Left kidney (tissue), 2 donors: Measurements from ENCODE around the gene KCNAB3. TPM values are rescaled to one million over a fixed set of nuclear protein-coding genes. Genes with fewer than 3 reads are reported as not detected.
A peak's percentile ranks its signal among the peaks of the same experiment; 100 is the strongest.

Experiments used
- DNase-seq: peaks from one replicate; pipeline ENCODE4 v3.0.0-alpha.2; 2013
- polyA plus RNA-seq: library from polyadenylated mRNA; unstranded; fragments of 120-200 nt; gene quantifications from one replicate; pipeline ENCODE4 v1.2.1, GENCODE V29; 2013; ENCODE audit not compliant: insufficient read length

KCNAB3 gene
- polyA plus RNA-seq, 1 donor, result 12.3 TPM

DNA sequence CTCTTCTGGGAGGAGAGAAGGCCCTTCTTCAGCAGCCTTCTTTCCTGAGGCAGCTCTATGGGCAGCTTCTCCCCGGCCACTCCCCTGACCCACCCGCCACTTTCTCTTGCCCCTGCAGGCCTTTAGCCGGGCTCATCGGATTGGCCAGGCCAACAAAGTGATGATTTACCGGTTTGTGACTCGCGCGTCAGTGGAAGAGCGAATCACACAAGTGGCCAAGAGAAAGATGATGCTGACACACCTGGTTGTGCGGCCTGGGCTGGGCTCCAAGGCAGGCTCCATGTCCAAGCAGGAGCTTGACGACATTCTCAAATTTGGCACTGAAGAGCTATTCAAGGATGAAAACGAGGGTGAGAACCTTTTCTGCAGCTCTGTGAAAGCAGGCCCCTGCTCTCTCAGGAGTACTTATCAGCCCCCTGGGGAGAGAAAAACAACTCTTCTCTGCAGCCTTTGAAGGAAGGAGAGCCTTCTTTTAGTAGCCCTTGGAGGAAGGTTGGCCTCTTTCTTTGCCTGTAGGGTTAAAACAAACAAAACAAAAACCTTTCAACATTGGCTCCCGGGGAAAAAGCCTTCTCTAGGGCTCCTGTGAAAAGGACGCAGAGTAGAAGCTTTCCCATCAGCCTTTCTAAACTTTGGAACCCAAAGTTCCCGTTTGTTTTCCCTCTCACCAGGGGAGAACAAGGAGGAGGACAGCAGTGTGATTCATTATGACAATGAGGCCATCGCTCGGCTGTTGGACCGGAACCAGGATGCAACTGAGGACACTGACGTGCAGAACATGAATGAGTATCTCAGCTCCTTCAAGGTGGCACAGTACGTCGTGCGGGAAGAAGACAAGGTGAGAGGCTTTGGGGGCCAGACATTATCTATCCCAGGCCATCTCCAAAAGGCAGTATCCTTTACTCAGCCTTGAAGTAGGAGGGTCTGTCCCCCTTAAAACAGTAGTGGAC lies 26.2 kb downstream of the KCNAB3 start:
- no peak for DNase-seq

DNA sequence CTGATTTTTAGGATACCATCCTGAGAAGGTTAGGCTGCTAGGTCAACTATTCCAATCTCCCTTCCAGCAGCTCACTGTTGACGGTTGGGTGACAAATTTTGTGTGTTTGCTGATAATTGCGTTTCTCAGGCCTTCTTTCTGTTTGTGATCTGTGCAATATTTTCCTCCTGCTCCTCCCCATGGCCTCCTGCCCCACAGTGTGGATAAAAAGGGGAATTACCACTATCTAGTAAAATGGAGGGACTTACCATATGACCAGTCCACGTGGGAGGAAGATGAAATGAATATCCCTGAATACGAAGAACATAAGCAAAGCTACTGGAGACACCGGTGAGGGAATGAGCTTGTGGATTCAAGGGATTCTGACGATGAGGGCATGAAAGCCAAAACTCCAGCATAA lies 31.9 kb downstream of the KCNAB3 start:
- DNase-seq, result no peak

DNA sequence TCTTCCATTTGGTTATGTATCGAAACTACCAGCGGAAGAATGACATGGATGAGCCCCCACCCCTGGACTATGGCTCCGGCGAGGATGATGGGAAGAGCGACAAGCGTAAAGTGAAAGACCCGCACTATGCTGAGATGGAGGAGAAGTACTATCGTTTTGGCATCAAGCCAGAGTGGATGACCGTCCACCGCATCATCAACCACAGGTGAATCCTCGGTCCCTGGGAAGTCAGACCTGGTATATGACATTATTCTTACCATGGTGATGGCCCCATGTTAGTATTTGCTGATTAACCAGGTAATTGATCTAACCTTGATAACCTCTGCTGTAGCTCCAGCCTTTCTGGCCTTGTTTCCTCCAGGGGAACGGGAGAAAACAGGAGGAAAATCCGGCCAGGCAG lies 32.6 kb downstream of the KCNAB3 start:
- no peak for DNase-seq

GRCh38 chr17:7894866-7895265 lies 34.8 kb downstream of the KCNAB3 start:
- no peak for DNase-seq

GRCh38 chr17:7894226-7894625 lies 35.4 kb downstream of the KCNAB3 start:
- no peak for DNase-seq

- DNase-seq, result no peak
Observed at GRCh38 chr17:7893187-7893880, 36.3 kb downstream of the KCNAB3 start.

DNA sequence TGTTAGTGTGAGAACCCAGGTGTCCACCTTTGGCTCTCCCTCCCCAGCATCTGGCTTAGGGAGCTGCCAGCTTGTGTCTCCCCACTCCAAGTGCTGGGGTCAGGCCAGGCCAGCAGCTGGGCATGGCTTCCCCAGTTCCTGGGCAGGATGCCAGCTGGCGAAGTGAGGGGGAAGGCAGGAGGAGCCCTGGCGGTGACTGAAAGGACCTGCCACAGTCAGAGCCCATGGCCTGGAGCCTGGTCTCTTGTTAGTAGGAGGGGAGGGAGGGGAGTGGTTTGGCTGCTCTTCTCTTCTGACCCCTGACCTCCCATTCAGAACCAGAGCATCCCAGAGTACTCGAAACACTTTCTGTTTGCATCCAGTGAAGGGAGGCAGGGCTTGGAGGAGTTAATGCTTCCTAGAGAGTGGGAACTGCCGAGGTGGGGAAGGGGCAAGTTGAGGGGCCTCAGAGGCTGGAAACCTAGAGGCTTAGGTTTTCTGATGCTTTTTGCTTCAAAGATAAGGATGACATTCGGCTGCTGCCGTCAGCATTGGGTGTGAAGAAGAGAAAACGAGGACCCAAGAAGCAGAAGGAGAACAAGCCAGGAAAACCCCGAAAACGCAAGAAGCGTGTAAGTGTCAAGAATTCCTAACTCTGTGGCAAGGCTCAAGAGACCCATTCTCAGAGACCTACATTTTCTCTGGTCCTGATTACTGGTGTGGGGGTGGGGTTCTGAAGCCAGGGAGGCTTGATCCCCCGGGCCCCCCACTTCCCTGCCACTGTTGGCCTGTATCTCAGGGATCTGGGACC lies 40.3 kb downstream of the KCNAB3 start:
- DNase-seq, result peak; percentile 84

- no peak for DNase-seq
Observed at GRCh38 chr17:7888184-7888920, 41.3 kb downstream of the KCNAB3 start, which contains the start of gene CHD3. Gene CHD3, plus strand, starts transcription at chr17:7888789. Its CDS starts 212 bp downstream, at chr17:7889001.

DNA sequence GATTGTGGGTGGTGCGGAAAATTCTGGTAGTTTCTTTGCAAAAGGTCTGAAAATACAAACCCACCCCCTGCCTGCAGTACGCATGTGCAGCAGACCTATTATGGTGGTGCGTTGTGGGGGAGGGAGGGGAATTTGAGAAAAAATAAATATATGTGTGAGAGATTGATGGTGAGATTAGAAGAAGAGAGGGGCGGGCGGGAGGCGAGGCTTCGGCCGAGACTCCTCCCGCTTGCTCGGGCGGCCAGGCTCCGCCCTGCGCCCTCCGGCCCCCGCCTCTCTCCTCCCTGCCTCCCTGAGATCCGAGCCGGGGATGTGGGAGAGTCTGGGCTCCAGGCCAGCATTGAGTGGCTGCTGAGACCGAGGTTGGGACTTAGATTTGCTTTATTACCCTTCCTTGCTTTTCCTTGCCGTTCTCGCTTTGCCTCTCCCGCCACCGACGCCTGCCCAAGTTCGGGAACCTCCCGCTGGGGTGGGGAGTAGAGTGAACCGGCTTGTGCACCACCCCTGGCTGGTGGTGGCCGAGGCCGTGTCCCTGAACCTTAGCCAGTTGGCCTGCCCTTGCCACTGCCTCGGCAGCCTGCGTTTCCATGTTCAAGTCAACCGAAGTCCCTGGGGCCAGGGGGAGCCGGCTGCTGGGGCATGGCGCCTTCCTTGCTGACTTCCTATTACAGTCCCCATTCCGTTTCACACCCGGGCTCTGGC lies 42.0 kb downstream of the KCNAB3 start:
- peak; percentile 96 for DNase-seq

DNA sequence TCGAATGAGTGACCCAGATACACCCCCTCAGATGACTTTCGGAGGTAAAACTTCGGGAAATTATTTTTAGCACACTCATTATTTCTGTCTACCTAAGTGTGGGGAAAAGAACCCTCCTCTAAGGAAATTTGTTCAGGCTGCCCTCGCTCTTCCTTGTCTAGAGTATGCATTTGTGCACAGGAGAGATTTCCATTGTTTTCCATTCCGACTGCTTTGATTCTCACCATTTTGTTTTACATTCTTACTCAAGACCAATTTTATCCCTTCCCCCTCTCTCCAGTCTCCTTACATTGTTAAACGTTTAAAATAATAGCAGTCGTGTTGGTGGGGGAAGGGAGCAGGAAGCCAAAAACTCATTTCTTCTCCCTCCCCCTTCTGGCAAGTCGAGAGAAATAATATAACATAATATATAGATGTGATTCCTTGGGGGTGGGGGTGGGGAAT lies 42.6 kb downstream of the KCNAB3 start:
- DNase-seq, result peak; percentile 35

GRCh38 chr17:7886227-7887037 lies 43.2 kb downstream of the KCNAB3 start:
- peak; percentile 40 for DNase-seq

- DNase-seq, result peak; percentile 80
Observed at GRCh38 chr17:7885367-7886226, 44.1 kb downstream of the KCNAB3 start.

GRCh38 chr17:7884581-7885366 lies 44.9 kb downstream of the KCNAB3 start:
- DNase-seq, result no peak

DNA sequence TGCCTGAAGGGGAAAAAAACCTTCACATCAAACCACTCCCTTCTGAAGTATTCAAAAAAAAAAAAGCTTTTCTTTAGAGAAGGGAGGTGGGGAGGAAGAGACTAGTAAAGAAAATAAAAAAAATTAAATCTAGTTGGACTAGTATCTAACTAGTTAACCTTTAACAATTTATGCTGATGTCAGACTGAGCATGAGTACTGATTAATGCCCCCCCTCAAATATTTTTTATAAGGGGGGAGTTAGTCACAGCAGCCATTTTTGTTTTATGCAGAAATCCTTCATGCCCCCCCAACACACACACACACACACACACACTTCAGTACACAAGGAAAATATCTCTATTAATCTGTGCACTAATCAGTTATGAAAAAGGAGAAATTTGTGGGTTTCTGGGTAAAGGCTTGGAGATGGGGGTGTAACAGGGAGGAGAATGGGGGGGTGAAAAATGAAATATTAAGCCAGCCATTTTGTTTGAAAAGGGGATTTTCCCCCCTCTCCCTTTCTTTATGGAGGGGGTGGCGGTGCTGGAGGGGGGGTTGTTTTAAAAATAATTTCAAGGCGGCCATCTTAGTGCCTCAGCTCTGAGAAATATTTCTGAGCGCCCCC lies 45.8 kb downstream of the KCNAB3 start:
- DNase-seq, result peak; percentile 50

DNA sequence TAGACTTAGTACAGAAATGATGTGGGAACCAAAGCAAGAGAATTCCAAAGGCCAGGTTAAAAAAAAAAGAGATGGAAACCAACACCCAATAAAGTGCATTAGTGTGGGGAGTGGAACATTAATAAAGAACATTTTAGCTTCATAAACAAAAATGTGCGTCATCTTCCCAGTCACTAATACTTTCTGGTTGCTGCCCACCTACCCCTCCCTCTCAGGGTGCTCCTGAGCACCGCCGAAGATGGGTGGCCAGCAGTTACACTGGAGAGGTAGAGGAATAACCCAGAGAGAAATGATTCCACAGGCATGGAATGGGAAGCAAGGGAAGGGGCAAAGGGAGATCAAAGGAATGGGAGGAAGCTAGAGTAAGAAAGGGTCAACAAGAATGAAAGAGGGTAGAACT lies 47.0 kb downstream of the KCNAB3 start:
- DNase-seq, result no peak

DNA sequence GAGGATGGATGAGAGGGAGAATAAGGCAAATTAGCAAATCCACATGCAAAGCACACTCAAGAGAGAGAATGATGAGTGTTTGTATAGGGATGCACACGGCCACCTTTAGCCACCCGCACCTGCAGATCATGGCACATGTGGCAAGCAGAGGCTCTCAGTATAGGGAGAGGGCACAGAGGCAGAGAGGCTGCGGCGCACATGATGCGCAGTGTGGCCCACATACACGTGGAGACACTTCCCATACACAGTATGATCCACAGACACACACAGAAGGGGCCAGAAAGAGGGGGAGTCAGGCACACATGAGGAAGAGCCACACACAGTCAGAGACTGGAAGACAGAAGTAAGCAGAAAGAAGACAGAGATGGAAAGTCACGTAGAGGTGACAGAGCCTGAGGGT lies 47.6 kb downstream of the KCNAB3 start:
- DNase-seq, result no peak

DNA sequence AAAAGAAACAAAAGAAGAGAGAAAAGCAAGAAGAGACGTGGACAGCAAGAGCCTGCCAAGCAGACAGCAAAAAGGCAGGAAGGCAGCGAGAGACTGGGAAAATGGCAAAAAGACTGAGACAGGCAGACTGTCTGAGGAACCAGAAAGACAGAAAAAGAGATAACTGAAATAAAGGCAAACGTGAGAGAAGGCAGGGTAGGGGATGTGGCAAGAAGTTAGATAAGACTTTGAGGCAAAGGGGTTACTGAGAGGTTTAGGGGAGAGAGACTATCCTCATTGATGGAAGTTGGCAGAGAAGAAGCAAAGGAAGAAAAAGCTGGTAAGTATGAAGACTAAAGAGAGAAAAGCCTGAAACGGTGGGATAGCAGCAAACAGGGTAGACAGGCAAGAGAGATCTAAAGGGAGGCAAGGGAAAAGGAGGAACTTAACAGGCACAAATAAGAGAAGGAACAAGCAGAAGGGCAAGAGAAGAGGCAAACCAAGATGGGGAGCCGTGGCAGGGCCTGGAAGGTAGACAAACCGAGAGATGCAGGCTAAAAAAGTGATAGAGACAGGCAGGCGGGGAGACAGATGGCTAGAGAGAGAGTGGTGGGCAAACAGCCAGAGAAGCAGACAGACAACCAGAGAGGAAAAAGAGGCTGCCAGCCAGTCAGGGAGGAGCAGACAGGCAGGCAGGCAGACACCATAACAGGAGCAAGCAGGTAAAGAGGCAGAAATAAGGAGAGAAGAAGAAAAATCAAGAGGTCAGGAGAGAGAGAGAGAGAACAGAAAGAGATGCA lies 48.2 kb downstream of the KCNAB3 start:
- no peak for DNase-seq
